ENCODE data around the gene IL2. TPM values are rescaled to one million over a fixed set of nuclear protein-coding genes. Genes with fewer than 3 reads are reported as not detected.

IL2 gene
- total RNA-seq, 4 donors from 2014 or later = not detected

DNA sequence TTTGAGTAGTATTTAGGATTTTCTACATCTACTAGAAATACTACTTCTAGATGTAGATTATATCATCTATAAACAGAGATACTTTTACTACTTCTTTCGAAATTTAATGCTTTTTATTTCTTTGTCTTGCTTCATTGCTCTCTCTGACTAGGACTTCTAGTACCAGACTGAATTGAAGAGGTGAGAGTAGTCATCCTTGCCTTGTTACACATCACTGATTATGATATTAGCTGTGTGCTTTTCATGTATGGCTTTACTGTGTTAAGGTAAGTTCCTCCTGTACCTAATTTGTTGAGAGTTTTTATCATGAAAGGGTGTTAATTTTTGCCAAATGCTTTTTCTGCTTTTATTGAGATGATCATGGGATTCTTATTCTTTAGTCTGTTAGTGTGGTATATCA lies 19.6 kb upstream of the IL2 start:
- TF ChIP-seq, protein P1, sequence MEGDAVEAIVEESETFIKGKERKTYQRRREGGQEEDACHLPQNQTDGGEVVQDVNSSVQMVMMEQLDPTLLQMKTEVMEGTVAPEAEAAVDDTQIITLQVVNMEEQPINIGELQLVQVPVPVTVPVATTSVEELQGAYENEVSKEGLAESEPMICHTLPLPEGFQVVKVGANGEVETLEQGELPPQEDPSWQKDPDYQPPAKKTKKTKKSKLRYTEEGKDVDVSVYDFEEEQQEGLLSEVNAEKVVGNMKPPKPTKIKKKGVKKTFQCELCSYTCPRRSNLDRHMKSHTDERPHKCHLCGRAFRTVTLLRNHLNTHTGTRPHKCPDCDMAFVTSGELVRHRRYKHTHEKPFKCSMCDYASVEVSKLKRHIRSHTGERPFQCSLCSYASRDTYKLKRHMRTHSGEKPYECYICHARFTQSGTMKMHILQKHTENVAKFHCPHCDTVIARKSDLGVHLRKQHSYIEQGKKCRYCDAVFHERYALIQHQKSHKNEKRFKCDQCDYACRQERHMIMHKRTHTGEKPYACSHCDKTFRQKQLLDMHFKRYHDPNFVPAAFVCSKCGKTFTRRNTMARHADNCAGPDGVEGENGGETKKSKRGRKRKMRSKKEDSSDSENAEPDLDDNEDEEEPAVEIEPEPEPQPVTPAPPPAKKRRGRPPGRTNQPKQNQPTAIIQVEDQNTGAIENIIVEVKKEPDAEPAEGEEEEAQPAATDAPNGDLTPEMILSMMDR (IDR thresholded peaks at IDR 0.05) = no peak
- TF ChIP-seq POLR2AphosphoS5 (IDR thresholded peaks at IDR 0.05) = no peak
- TF ChIP-seq POLR2A (IDR thresholded peaks at IDR 0.05) = no peak
- TF ChIP-seq EP300 (IDR thresholded peaks at IDR 0.05) = no peak
- Histone ChIP-seq H3K9me3 (no peaks in the 10 kb centered on the region), H3K36me3 (no peaks in the 10 kb centered on the region), H3K4me1 (no peaks in the 10 kb centered on the region), H3K27me3 (no peaks in the 10 kb centered on the region), H3K4me3 (no peak overlapping the region), H3K27ac (no peak overlapping the region)
- ATAC-seq = no peak
- 53 to 70% methylated on average over 1 of the region's 1 CpG for WGBS, 2 donors (ENCODE audit: low coverage in 1 of 2)

DNA sequence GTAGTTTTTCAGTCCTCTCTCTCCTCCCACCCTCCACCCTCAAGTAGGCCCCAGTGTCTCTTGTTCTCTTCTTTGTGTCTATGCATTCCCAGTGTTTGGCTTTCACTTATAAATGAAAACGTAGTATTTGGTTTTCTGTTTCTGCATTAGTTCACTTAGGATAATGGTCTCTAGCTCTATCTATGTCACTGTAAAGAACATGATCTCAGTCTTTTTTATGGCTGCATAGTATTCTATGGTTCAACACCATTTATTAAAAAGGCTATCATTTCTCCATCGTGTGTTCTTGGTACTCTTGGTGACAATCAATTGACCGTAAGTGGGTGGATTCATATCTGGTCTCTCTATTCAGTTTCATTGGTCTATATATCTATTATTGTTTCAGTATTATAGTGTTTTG lies 18.7 kb upstream of the IL2 start:
- no peak for ATAC-seq
- no peaks in the 10 kb centered on the region for H3K4me1 ChIP-seq
- no peak overlapping the region for H3K27ac ChIP-seq
- TF ChIP-seq EP300 (IDR thresholded peaks at IDR 0.05) = no peak
- TF ChIP-seq, protein P1 (IDR thresholded peaks at IDR 0.05) = no peak
- no peak for TF ChIP-seq POLR2AphosphoS5 (IDR thresholded peaks at IDR 0.05)
- TF ChIP-seq POLR2A (IDR thresholded peaks at IDR 0.05) = no peak
- no peak overlapping the region for H3K4me3 ChIP-seq
- H3K27me3 ChIP-seq = no peaks in the 10 kb centered on the region
- H3K36me3 ChIP-seq = no peaks in the 10 kb centered on the region
- no peaks in the 10 kb centered on the region for H3K9me3 ChIP-seq
- 86 to 91% methylated on average over 3 of the region's 3 CpGs for WGBS, 2 donors (ENCODE audit: low coverage in 1 of 2)

DNA sequence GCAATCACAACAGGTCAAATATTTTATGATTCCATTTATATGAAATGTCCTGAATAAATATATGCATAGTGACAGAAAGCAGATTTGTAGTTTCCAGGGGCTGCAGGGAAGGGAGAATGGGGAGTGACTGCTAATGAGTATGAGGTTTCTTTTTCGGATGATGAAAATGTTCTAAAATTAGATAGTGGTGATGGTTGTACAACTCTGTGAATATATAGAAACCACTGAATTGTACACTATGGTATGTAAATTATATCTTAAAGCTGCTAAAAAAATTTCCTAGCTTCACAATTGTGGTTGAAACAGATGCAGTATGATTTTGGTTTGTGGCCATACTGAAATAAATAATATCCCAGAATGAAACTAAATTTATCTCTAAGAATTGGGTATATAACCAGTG lies 12.9 kb upstream of the IL2 start:
- Histone ChIP-seq H3K9me3 (no peaks in the 10 kb centered on the region), H3K27ac (no peak overlapping the region), H3K4me3 (no peak overlapping the region), H3K4me1 (no peaks in the 10 kb centered on the region), H3K27me3 (no peaks in the 10 kb centered on the region), H3K36me3 (no peaks in the 10 kb centered on the region)
- WGBS, 2 donors (ENCODE audit: low coverage in 1 of 2) = 78 to 91% methylated on average over 1 of the region's 1 CpG
- ATAC-seq = no peak
- TF ChIP-seq POLR2AphosphoS5 (IDR thresholded peaks at IDR 0.05) (no peak), POLR2A (IDR thresholded peaks at IDR 0.05) (no peak)
- TF ChIP-seq, protein P1 (IDR thresholded peaks at IDR 0.05) = no peak

DNA sequence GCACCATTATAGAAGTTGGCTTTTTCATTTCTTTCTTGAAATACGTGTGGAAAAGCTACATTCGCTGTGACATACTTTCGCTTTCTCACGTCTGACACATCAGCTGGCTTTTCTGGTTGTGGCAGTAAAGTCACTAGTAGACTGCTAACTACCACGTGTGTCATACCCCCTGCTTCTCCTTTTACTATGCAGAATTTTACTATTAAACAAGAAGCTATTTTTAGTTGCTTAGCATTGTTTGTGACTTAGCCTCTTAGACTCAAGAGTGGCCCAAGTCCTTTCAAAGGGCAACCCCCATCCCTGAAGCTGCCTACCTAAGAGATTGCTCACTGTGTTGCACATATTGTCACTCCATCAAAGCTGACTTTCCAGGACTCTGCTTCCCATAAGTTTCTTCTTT lies 2.1 kb upstream of the IL2 start:
- no peaks in the 10 kb centered on the region for H3K27me3 ChIP-seq
- no peaks in the 10 kb centered on the region for H3K36me3 ChIP-seq
- TF ChIP-seq POLR2A (IDR thresholded peaks at IDR 0.05) = no peak
- TF ChIP-seq, protein P1 (IDR thresholded peaks at IDR 0.05) = no peak
- no peak for TF ChIP-seq POLR2AphosphoS5 (IDR thresholded peaks at IDR 0.05)
- TF ChIP-seq EP300 (IDR thresholded peaks at IDR 0.05) = no peak
- H3K4me3 ChIP-seq = no peak overlapping the region
- no peaks in the 10 kb centered on the region for H3K4me1 ChIP-seq
- H3K27ac ChIP-seq = no peak overlapping the region
- WGBS, 2 donors (ENCODE audit: low coverage in 1 of 2) = 45 to 47% methylated on average over 5 of the region's 5 CpGs
- ATAC-seq = no peak
- no peaks in the 10 kb centered on the region for H3K9me3 ChIP-seq

DNA sequence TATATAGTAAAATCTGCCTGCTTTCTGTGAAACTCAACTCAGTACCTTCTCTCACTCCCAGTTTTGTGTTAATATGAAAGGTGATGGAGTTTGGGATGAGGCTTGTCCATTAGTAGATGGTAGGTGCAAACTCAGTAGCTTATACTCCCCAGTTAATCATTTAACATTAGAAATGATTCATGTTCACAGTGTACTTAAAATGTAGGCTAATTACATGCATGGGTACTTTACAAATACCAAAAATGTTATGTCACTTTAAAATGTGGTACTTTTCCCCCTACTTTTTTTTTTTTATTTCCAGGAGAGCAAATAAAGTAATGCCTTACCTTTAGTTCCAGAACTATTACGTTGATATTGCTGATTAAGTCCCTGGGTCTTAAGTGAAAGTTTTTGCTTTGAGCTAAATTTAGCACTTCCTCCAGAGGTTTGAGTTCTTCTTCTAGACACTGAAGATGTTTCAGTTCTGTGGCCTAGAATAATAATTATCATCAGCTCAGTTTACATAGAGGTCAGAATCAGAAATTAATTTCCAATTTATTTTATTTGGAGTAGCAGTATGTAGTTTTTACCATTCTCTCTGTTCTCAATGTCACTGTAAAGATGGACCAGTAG lies 3.0 kb downstream of the IL2 start:
- TF ChIP-seq EP300 (IDR thresholded peaks at IDR 0.05) = no peak
- TF ChIP-seq POLR2A (IDR thresholded peaks at IDR 0.05) = no peak
- no peak for TF ChIP-seq POLR2AphosphoS5 (IDR thresholded peaks at IDR 0.05)
- TF ChIP-seq, protein P1 (IDR thresholded peaks at IDR 0.05) = no peak
- no peak overlapping the region for H3K27ac ChIP-seq
- no peaks in the 10 kb centered on the region for H3K4me1 ChIP-seq
- 31 to 39% methylated on average over 1 of the region's 1 CpG for WGBS, 2 donors (ENCODE audit: low coverage in 1 of 2)
- no peaks in the 10 kb centered on the region for H3K9me3 ChIP-seq
- no peaks in the 10 kb centered on the region for H3K36me3 ChIP-seq
- no peak overlapping the region for H3K4me3 ChIP-seq
- ATAC-seq = no peak
- no peaks in the 10 kb centered on the region for H3K27me3 ChIP-seq

All from gastroesophageal sphincter (tissue), 4 donors.